Aorta (tissue), 5 donors: Measurements from ENCODE around the gene XRCC5. TPM values are rescaled to one million over a fixed set of nuclear protein-coding genes. Genes with fewer than 3 reads are reported as not detected.

Source experiments
- ATAC-seq: fragments of 200-7000 bp; cut with Tn5 transposase; one replicate; pipeline ENCODE4 v1.9.1; 2022; ENCODE audit warnings: moderate library complexity; ENCODE audit not compliant: low FRiP score
- DNase-seq, 2 donors: peaks; one replicate each; pipeline ENCODE4 v3.0.0-alpha.2; 2020
- H3K27ac ChIP-seq, 2 donors: one replicate each; pipeline ENCODE4 v1.5.1; 2013; ENCODE audit warnings: low read length in 2 of 2, mild to moderate bottlenecking in 2 of 2, moderate library complexity in 2 of 2, control low read depth in 1 of 2, inconsistent platforms in 1 of 2, low read depth in 1 of 2
- H3K27me3 ChIP-seq, 2 donors: one replicate each; pipeline ENCODE4 v1.6.1; 2013; ENCODE audit warnings: control low read depth in 1 of 2, low read length in 1 of 2, mild to moderate bottlenecking in 1 of 2, moderate library complexity in 1 of 2; ENCODE audit not compliant: insufficient read depth in 2 of 2, control insufficient read depth in 1 of 2
- H3K36me3 ChIP-seq, 2 donors: one replicate each; pipeline ENCODE4 v1.6.1; 2013; ENCODE audit warnings: control low read depth in 1 of 2, low read length in 1 of 2, mild to moderate bottlenecking in 1 of 2; ENCODE audit not compliant: insufficient read depth in 2 of 2, control insufficient read depth in 1 of 2
- H3K4me1 ChIP-seq, 2 donors: one replicate each; pipeline ENCODE4 v1.6.1; 2013; ENCODE audit warnings: low read length in 2 of 2, control low read depth in 1 of 2, mild to moderate bottlenecking in 1 of 2, moderate library complexity in 1 of 2; ENCODE audit not compliant: insufficient read depth in 2 of 2, control insufficient read depth in 1 of 2
- H3K4me3 ChIP-seq, 2 donors: one replicate each; pipeline ENCODE4 v1.5.1; 2013; ENCODE audit warnings: low read length in 2 of 2, control low read depth in 1 of 2, mild to moderate bottlenecking in 1 of 2
- H3K9me3 ChIP-seq: one replicate; pipeline ENCODE4 v1.6.1; 2013; ENCODE audit warnings: mild to moderate bottlenecking, low read length; ENCODE audit not compliant: control insufficient read depth
- WGBS, 2 donors: extraction: QIAGEN DNeasy Blood & Tissue Kit; methylation state at CpG; one replicate each; pipeline ENCODE4 v1.1.7; 2013; 5-methylcytosine and 5-hydroxymethylcytosine counted together
- intact Hi-C, 2 donors: fragments of 100-400 bp; cut with DNase I; formaldehyde crosslinking; loops; one replicate each; pipeline versions ENCODE4 v1.14.2 to v1.15.0; 2022
- polyA plus RNA-seq, 2 donors: library from polyadenylated mRNA; stranded (reverse); fragments of 200-250 nt; gene quantifications; one replicate each; pipeline ENCODE4 v1.2.3, GENCODE V29; 2013
- total RNA-seq, 2 donors: library from RNA; stranded (reverse); fragmentation: NEBNext Ultra II Directional; extraction: Animal tissue kit (Norgen Biotek cat#: 25700); gene quantifications; one replicate each; pipeline ENCODE4 v1.2.1, GENCODE V29; 2021
- donor health status: healthy with polysubstance abuse.
- donor health status: Bipolar disorder and iron deficiency.
- donor health status: DM: no; HTN: no; CAD: no.
- donor health status: DM: no; HTN: no; CAD: no.
- donor health status: DM: yes; HTN: yes; CAD: no.

Gene XRCC5
- total and polyA plus RNA-seq, 4 donors = 64.0 to 189 (median 125) TPM

GRCh38 chr2:216149741-216150140 lies 40.6 kb downstream of the XRCC5 start:
- no peak for DNase-seq
- no peak overlapping the region for H3K4me3 ChIP-seq
- H3K9me3 ChIP-seq = no peaks in the 10 kb centered on the region
- peaks cover 6% of the 10 kb centered on the region in 2 donors for H3K36me3 ChIP-seq
- no peak for ATAC-seq
- no peaks in the 10 kb centered on the region for H3K4me1 ChIP-seq
- H3K27ac ChIP-seq = no peak overlapping the region
- 74 to 75% methylated on average over 5 of the region's 5 CpGs for WGBS, 2 donors
- intact Hi-C loops = no loop called here
- no peaks in the 10 kb centered on the region for H3K27me3 ChIP-seq

DNA sequence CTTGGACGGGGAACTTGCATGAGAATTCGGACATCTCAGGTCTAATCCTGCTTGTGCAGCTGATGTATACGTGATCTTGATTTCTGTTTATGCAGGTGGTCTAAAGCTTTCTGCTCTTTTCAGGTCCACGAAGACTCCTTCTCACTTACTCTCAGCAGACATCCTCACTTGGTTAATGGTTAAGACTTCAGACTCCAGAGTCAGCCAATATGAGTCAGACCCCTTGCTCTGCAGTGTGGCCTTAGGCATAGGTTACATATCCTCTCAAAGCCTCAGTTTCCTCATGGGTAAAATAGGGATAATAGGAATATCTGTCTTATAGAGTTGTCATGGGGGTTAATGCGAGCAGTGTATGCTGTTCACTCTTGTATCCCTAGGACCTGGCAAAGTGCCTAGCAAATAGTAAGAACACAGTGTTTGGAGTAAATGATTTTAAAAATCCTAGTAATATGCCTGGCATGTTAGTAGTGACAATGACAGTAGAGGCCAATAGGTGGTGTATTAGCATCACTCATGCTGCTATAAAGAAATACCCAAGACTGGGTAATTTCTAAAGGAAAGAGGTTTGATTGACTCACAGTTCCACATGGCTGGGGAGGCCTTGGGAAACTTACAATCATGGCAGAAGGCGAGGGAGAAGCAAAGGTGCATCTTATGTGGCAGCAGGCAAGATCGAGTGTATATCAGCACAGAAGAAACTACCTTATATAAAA lies 42.3 kb downstream of the XRCC5 start:
- no peak overlapping the region for H3K4me3 ChIP-seq
- no peaks in the 10 kb centered on the region for H3K9me3 ChIP-seq
- ATAC-seq (no peak), DNase-seq (no peak)
- H3K4me1 ChIP-seq = no peaks in the 10 kb centered on the region
- no peaks in the 10 kb centered on the region for H3K27me3 ChIP-seq
- intact Hi-C loops = no loop called here
- 85 to 87% methylated on average over 7 of the region's 7 CpGs for WGBS, 2 donors
- peaks cover 6 to 8% of the 10 kb centered on the region in 2 donors for H3K36me3 ChIP-seq
- no peak overlapping the region for H3K27ac ChIP-seq

DNA sequence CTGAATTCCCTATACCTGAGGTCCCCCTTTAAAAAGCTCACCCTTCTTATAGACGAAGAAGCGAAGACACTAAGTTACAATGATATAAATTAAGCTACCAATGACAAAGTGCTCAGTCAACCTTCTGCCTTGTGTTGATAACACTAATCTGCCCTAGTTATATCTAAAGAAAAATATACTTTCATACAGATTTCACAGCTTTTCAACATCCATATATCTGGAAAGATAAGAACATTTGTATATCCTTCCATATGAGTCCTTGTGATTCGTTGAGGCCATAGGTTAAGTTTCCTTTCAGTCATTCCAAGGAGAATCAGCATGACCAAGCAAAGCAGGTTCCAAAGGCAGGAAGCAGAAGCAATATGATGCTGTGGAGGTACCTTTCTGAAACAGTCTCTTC lies 46.8 kb downstream of the XRCC5 start:
- no peak for DNase-seq
- Histone ChIP-seq H3K27ac (no peak overlapping the region), H3K27me3 (no peaks in the 10 kb centered on the region), H3K36me3 (peaks cover 6 to 9% of the 10 kb centered on the region in 2 donors), H3K4me3 (no peak overlapping the region), H3K9me3 (no peaks in the 10 kb centered on the region), H3K4me1 (no peaks in the 10 kb centered on the region)
- no peak for ATAC-seq
- intact Hi-C loops = no loop called here
- WGBS, 2 donors = 82 to 84% methylated on average over 3 of the region's 3 CpGs

GRCh38 chr2:216156822-216157221 lies 47.7 kb downstream of the XRCC5 start:
- 92 to 94% methylated on average over 13 of the region's 13 CpGs for WGBS, 2 donors
- Histone ChIP-seq H3K9me3 (no peaks in the 10 kb centered on the region), H3K4me3 (no peak overlapping the region), H3K27me3 (no peaks in the 10 kb centered on the region), H3K4me1 (no peaks in the 10 kb centered on the region), H3K36me3 (peaks cover 9 to 10% of the 10 kb centered on the region in 2 donors), H3K27ac (no peak overlapping the region)
- intact Hi-C loops = no loop called here
- DNase-seq (no peak), ATAC-seq (no peak)

- no peaks in the 10 kb centered on the region for H3K4me1 ChIP-seq
- ATAC-seq (no peak), DNase-seq (no peak)
- H3K9me3 ChIP-seq = no peaks in the 10 kb centered on the region
- H3K27me3 ChIP-seq = no peaks in the 10 kb centered on the region
- H3K36me3 ChIP-seq = peaks cover 14 to 15% of the 10 kb centered on the region in 2 donors
- no peak overlapping the region for H3K4me3 ChIP-seq
- H3K27ac ChIP-seq = no peak overlapping the region
- 95% methylated on average over 2 of the region's 2 CpGs for WGBS, 2 donors
- intact Hi-C loops = no loop called here
Observed at GRCh38 chr2:216159144-216159543, 50.0 kb downstream of the XRCC5 start.

DNA sequence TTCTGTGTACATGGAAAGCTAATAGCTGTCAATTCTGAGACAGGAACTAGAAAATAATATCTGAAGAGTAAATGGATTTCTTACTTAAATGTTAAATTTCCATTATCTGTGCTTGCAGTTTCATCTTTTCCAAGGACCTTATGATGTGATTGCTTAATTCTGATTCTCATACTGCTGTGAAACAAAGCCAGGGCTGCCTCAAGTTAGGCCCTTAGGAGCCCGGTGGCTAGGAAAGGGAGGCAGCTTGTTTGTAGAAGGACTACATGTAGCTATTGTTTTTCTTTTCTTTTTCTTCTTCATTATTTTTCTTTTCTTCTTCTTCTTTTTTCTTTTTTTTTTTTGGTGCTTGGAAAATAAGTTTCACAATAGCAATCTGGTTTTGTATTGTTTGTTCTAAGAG lies 50.5 kb downstream of the XRCC5 start:
- H3K4me3 ChIP-seq = no peak overlapping the region
- H3K4me1 ChIP-seq = no peaks in the 10 kb centered on the region
- 67 to 86% methylated on average over 1 of the region's 1 CpG for WGBS, 2 donors
- ATAC-seq = no peak
- peaks cover 14 to 15% of the 10 kb centered on the region in 2 donors for H3K36me3 ChIP-seq
- H3K27me3 ChIP-seq = no peaks in the 10 kb centered on the region
- DNase-seq = no peak
- H3K27ac ChIP-seq = no peak overlapping the region
- no peaks in the 10 kb centered on the region for H3K9me3 ChIP-seq
- intact Hi-C loops = no loop called here

- Histone ChIP-seq H3K9me3 (no peaks in the 10 kb centered on the region), H3K4me1 (no peaks in the 10 kb centered on the region), H3K27ac (no peak overlapping the region), H3K4me3 (no peak overlapping the region), H3K27me3 (no peaks in the 10 kb centered on the region), H3K36me3 (peaks cover 14 to 15% of the 10 kb centered on the region in 2 donors)
- DNase-seq (no peak), ATAC-seq (no peak)
- intact Hi-C loops = no loop called here
- 92 to 95% methylated on average over 4 of the region's 4 CpGs for WGBS, 2 donors
Observed at GRCh38 chr2:216160786-216161185, 51.6 kb downstream of the XRCC5 start.

GRCh38 chr2:216161967-216162366 lies 52.8 kb downstream of the XRCC5 start:
- WGBS, 2 donors = 95% methylated on average over 4 of the region's 4 CpGs
- no peak for DNase-seq
- no peak for ATAC-seq
- H3K36me3 ChIP-seq = peaks cover 10 to 15% of the 10 kb centered on the region in 2 donors
- no peaks in the 10 kb centered on the region for H3K4me1 ChIP-seq
- no peak overlapping the region for H3K4me3 ChIP-seq
- H3K27ac ChIP-seq = no peak overlapping the region
- H3K27me3 ChIP-seq = no peaks in the 10 kb centered on the region
- intact Hi-C loops = no loop called here
- no peaks in the 10 kb centered on the region for H3K9me3 ChIP-seq

GRCh38 chr2:216163518-216163917 lies 54.4 kb downstream of the XRCC5 start:
- ATAC-seq (no peak), DNase-seq (no peak)
- Histone ChIP-seq H3K27ac (no peak overlapping the region), H3K27me3 (no peaks in the 10 kb centered on the region), H3K4me3 (no peak overlapping the region), H3K4me1 (no peaks in the 10 kb centered on the region), H3K36me3 (peaks cover 10 to 15% of the 10 kb centered on the region in 2 donors), H3K9me3 (no peaks in the 10 kb centered on the region)
- 86 to 87% methylated on average over 4 of the region's 4 CpGs for WGBS, 2 donors
- intact Hi-C loops = no loop called here
